Measurements from ENCODE around the gene EIF2AK2. TPM values are rescaled to one million over a fixed set of nuclear protein-coding genes. Genes with fewer than 3 reads are reported as not detected.

Gene EIF2AK2
- total and polyA plus RNA-seq, 2 donors from 2014 or later = 6.4 to 37.6 TPM

DNA sequence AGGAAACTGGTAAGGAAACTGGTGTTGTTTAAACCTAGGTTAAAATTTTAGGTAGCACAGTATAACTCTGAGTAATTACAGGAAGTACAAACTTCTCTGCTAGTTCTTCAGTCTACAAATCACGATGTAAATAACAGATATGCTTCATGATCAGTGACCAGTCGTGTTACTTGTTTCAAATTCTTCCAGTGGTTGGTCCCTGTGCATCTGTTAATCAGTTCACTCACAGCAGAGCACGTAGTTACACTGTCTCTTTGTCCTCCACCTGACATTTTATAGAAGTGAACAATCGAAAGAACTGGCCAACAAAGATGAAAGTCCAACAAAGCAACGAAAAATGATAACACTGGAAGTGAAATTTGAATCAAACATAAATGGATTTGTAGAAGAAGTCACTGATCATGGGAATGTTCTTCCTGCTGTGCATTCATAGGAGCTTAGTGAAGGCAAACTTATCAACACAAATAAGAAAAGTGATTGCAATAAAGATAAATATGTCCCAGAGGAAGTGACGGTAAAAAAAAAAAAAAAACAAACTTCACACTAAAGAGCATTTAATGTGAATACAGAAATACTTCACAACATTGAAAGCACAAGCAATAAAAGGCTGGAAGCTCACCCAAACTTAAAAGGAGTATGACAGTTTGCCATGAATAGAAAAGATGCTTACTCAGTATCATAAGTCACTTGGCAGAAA is 7.0 kb downstream of the EIF2AK2 start:
- H3K4me1 ChIP-seq (ENCODE audit: control insufficient read depth in 2 of 3, insufficient read depth in 2 of 3, low read depth in 1 of 3, low read length in 3 of 3) = no peaks in the 10 kb centered on the region
- DNase-seq = peak in 1 of 5 donors; percentile 1
- H3K27ac ChIP-seq (ENCODE audit: low read depth in 2 of 2, low read length in 2 of 2) = no peak overlapping the region
- intact Hi-C loops (cut with DNase I) = no loop called here
- no peaks in the 10 kb centered on the region for H3K9me3 ChIP-seq (ENCODE audit: control insufficient read depth in 2 of 3, insufficient read depth in 1 of 3, low read length in 3 of 3)
- no peaks in the 10 kb centered on the region for H3K27me3 ChIP-seq (ENCODE audit: control insufficient read depth, insufficient read depth, low read length)
- H3K9ac ChIP-seq (ENCODE audit: low read length in 3 of 3) = no peak overlapping the region
- FAIRE-seq = no peak
- H3K36me3 ChIP-seq (ENCODE audit: control insufficient read depth in 2 of 3, insufficient read depth in 3 of 3, low read length in 3 of 3) = peaks cover 8 to 18% (median 16%) of the 10 kb centered on the region in 3 donors
- TF ChIP-seq, protein P1, sequence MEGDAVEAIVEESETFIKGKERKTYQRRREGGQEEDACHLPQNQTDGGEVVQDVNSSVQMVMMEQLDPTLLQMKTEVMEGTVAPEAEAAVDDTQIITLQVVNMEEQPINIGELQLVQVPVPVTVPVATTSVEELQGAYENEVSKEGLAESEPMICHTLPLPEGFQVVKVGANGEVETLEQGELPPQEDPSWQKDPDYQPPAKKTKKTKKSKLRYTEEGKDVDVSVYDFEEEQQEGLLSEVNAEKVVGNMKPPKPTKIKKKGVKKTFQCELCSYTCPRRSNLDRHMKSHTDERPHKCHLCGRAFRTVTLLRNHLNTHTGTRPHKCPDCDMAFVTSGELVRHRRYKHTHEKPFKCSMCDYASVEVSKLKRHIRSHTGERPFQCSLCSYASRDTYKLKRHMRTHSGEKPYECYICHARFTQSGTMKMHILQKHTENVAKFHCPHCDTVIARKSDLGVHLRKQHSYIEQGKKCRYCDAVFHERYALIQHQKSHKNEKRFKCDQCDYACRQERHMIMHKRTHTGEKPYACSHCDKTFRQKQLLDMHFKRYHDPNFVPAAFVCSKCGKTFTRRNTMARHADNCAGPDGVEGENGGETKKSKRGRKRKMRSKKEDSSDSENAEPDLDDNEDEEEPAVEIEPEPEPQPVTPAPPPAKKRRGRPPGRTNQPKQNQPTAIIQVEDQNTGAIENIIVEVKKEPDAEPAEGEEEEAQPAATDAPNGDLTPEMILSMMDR (IDR thresholded peaks at IDR 0.05; ENCODE audit: borderline replicate concordance, extremely low read depth, insufficient read depth) = no peak
- H3K4me3 ChIP-seq (ENCODE audit: low read length in 3 of 3) = no peak overlapping the region

DNA sequence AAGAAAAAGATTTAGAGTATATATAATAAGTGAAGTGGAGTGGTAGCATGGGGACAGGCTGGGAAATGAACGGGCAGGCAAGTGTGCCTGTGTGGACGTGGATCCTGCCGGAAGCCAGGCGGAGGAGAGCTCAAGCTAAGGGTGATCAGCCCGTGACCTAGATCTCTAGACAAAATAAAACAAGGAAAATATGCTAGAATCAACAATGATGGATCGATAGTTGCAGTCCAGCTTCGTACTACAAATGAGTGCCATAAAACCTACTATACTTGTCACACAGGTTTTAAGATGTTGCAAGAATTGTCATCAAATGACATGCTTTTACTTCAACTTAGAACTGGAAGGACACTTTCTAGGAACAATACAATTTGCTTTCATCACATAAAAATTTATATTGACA is 8.5 kb downstream of the EIF2AK2 start:
- Histone ChIP-seq H3K4me1 (ENCODE audit: control insufficient read depth in 2 of 3, insufficient read depth in 2 of 3, low read depth in 1 of 3, low read length in 3 of 3) (no peaks in the 10 kb centered on the region), H3K27ac (ENCODE audit: low read depth in 2 of 2, low read length in 2 of 2) (no peak overlapping the region), H3K9me3 (ENCODE audit: control insufficient read depth in 2 of 3, insufficient read depth in 1 of 3, low read length in 3 of 3) (no peaks in the 10 kb centered on the region), H3K36me3 (ENCODE audit: control insufficient read depth in 2 of 3, insufficient read depth in 3 of 3, low read length in 3 of 3) (peaks cover 8 to 20% (median 14%) of the 10 kb centered on the region in 3 donors), H3K27me3 (ENCODE audit: control insufficient read depth, insufficient read depth, low read length) (no peaks in the 10 kb centered on the region), H3K9ac (ENCODE audit: low read length in 3 of 3) (no peak overlapping the region), H3K4me3 (ENCODE audit: low read length in 3 of 3) (no peak overlapping the region)
- no peak for FAIRE-seq
- TF ChIP-seq, protein P1 (IDR thresholded peaks at IDR 0.05; ENCODE audit: borderline replicate concordance, extremely low read depth, insufficient read depth) = no peak
- no peak for DNase-seq
- intact Hi-C loops (cut with DNase I) = no loop called here

DNA sequence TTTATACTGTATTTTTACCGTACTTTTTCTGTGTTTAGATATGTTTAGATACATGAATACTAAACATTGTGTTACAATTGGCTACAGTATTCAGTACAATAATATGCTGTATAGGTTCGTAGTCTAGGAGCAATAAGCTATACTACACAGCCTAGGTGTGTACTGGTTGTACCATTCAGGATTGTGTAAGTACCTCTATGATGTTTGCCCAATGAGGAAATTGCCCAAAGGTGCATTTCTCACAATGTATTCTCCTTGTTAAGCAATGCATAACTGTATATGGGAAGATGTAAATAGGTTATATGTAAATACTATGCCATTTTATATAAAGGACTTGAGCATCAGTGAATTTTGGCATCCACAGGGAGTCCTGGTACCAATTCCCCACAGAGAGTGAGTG is 10.7 kb downstream of the EIF2AK2 start:
- FAIRE-seq = no peak
- no peak overlapping the region for H3K4me3 ChIP-seq (ENCODE audit: low read length in 3 of 3)
- TF ChIP-seq, protein P1 (IDR thresholded peaks at IDR 0.05; ENCODE audit: borderline replicate concordance, extremely low read depth, insufficient read depth) = no peak
- no peak overlapping the region for H3K9ac ChIP-seq (ENCODE audit: low read length in 3 of 3)
- peaks cover 8 to 21% (median 16%) of the 10 kb centered on the region in 3 donors for H3K36me3 ChIP-seq (ENCODE audit: control insufficient read depth in 2 of 3, insufficient read depth in 3 of 3, low read length in 3 of 3)
- intact Hi-C loops (cut with DNase I) = no loop called here
- H3K27me3 ChIP-seq (ENCODE audit: control insufficient read depth, insufficient read depth, low read length) = no peaks in the 10 kb centered on the region
- no peaks in the 10 kb centered on the region for H3K4me1 ChIP-seq (ENCODE audit: control insufficient read depth in 2 of 3, insufficient read depth in 2 of 3, low read depth in 1 of 3, low read length in 3 of 3)
- H3K9me3 ChIP-seq (ENCODE audit: control insufficient read depth in 2 of 3, insufficient read depth in 1 of 3, low read length in 3 of 3) = no peaks in the 10 kb centered on the region
- no peak for DNase-seq
- no peak overlapping the region for H3K27ac ChIP-seq (ENCODE audit: low read depth in 2 of 2, low read length in 2 of 2)
